Measurements from ENCODE around the gene TANGO6. TPM values are rescaled to one million over a fixed set of nuclear protein-coding genes. Genes with fewer than 3 reads are reported as not detected.
"Not testable (repeated sequence)": the region's sequence is repeated elsewhere in the genome, so short reads cannot be mapped to it uniquely, and the experiment has no call there.

TANGO6 gene
- total and polyA plus RNA-seq, 12 donors: 1.9 to 17.9 (median 10.9) TPM

DNA sequence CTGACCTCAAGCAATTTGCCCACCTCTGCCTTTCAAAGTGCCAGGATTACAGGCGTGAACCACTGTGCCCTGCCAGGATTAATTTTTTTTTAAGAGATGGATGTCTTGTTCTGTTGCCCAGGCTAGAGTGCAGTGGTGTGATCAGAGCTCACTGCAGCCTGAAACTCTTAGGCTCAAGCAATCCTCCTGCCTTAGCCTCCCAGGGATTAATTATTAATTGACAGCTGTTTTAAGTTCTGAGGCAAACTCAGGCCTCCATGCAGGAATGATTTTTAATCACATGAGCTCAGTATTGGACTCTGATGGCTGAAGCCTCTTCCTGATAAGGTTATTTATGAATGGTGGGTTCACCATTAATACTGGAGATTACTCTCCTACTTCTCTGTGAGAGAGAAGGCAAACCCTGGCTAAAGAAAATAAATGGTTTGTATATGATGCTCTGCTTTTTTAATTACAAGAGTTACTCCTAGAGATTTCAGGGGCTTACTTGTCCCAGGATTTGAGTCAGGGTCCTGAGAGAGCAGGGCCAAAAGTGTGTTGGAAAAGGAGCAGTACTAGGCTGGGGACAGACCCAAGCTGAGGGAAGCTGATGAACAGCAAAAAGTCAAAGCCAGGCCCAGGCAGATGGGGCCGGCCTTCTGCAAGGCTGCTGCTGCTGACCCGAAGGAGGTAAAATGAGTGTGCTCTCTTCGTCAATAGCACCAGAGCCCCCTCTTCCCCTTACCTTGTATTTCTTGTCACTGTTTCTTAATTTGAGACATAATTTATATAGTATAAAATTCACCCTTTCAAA lies 205.2 kb downstream of the TANGO6 start:
- 88 to 96% (median 91%) methylated on average over 4 of the region's 4 CpGs for WGBS, 4 donors

DNA sequence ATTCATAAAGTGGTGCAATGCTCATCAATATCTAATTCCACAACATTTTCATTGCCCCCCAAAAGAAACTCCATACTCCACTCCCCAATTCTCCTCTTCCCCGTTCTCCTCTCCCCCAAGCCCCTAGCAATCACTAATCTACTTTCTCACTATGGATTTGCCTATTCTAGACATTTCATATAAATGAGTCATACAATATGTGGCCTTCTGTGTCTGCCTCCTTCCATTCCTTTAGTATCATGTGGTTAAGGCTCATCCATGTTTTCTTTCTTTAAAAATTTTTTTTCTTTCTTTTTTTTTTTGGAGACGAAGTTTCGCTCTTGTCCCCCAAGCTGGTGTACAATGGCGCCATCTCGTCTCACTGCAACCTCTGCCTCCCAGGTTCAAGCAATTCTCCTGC lies 205.8 kb downstream of the TANGO6 start:
- Histone ChIP-seq H3K27me3 (no peaks in the 10 kb centered on the region), H3K4me1 (replicated peaks in 1 of 2) (no peaks in the 10 kb centered on the region), H3K4me3 (no peak overlapping the region), H3K9me3 (replicated peaks in 1 of 3) (no peaks in the 10 kb centered on the region), H3K27ac (no peak overlapping the region), H3K36me3 (replicated peaks in 1 of 2) (no peaks in the 10 kb centered on the region)
- 92 to 97% (median 95%) methylated on average over 5 of the region's 5 CpGs for WGBS, 4 donors
- TF ChIP-seq POLR2A (IDR thresholded peaks at IDR 0.05): no peak
- no peak for DNase-seq
- intact Hi-C loops (cut with DNase I): no loop called here

More for the DNA sequence above, 205.2 kb downstream of the TANGO6 start:
- intact Hi-C loops (cut with DNase I): no loop called here
- no peak for DNase-seq
- H3K27ac ChIP-seq: no peak overlapping the region
- TF ChIP-seq POLR2A (IDR thresholded peaks at IDR 0.05): no peak
- H3K27me3 ChIP-seq: no peaks in the 10 kb centered on the region
- no peaks in the 10 kb centered on the region for H3K9me3 ChIP-seq (replicated peaks in 1 of 3)
- no peaks in the 10 kb centered on the region for H3K36me3 ChIP-seq (replicated peaks in 1 of 2)
- H3K4me3 ChIP-seq: no peak overlapping the region
- no peaks in the 10 kb centered on the region for H3K4me1 ChIP-seq (replicated peaks in 1 of 2)

DNA sequence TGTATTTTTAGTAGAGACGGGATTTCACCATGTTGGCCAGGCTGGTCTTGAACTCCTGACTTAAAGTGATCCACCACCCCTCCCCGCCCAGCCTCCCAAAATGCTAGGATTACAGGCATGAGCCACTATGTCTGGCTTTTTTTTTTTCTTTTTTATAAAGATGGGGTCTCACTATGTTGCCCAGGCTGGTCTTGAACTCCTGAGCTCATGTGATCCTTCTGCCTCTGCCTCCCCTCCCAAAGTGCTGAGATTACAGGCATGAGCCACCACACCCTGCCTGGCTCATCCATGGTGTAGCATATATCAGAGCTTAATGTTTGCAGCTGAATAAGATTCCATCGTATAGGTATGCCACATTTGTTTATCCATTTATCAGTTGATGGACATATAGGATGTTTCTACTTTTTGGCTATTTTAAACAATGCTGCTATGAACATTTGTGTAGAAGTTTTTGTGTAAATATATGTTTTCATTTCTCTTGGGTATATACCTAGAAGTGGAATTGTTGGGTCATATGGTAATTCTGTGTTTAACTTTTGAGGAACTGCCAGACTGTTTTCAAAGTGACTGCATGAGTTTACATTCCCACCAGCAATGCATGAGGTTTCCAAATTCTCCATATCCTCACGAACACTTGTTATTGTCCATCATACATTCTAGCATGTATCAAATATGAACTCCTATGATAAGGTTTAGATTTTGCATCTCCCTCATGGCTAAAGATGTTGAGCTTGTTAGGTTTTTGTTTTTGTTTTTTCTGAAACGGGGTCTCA lies 206.5 kb downstream of the TANGO6 start:
- Histone ChIP-seq H3K9me3 (replicated peaks in 1 of 3) (no peaks in the 10 kb centered on the region), H3K4me3 (no peak overlapping the region), H3K4me1 (replicated peaks in 1 of 2) (no peaks in the 10 kb centered on the region), H3K27me3 (no peaks in the 10 kb centered on the region), H3K36me3 (replicated peaks in 1 of 2) (no peaks in the 10 kb centered on the region), H3K27ac (no peak overlapping the region)
- 92 to 98% (median 95%) methylated on average over 5 of the region's 5 CpGs for WGBS, 4 donors
- intact Hi-C loops (cut with DNase I): no loop called here
- no peak for DNase-seq
- TF ChIP-seq POLR2A (IDR thresholded peaks at IDR 0.05): no peak
- no peak for TF ChIP-seq CTCF (IDR thresholded peaks at IDR 0.05)

- not testable (repeated sequence) for DNase-seq
Measured at GRCh38 chr16:69051517-69051830, 208.1 kb downstream of the TANGO6 start.

GRCh38 chr16:69055008-69055407 lies 211.7 kb downstream of the TANGO6 start:
- Histone ChIP-seq H3K36me3 (replicated peaks in 1 of 2) (no peaks in the 10 kb centered on the region), H3K4me1 (replicated peaks in 1 of 2) (no peaks in the 10 kb centered on the region), H3K27me3 (no peaks in the 10 kb centered on the region), H3K9me3 (replicated peaks in 1 of 3) (no peaks in the 10 kb centered on the region), H3K4me3 (no peak overlapping the region), H3K27ac (no peak overlapping the region)
- intact Hi-C loops (cut with DNase I): no loop called here
- no peak for TF ChIP-seq POLR2A (IDR thresholded peaks at IDR 0.05)
- no peak for TF ChIP-seq CTCF (IDR thresholded peaks at IDR 0.05)
- no peak for DNase-seq
- 92 to 97% (median 95%) methylated on average over 3 of the region's 3 CpGs for whole genome bisulfite sequencing, 4 donors

More at GRCh38 chr16:69051517-69051830, 208.1 kb downstream of the TANGO6 start:
- H3K4me3 ChIP-seq; H3K4me1 ChIP-seq (replicated peaks in 1 of 2); intact Hi-C loops (cut with DNase I); H3K27ac ChIP-seq; H3K36me3 ChIP-seq (replicated peaks in 1 of 2); H3K27me3 ChIP-seq; H3K9me3 ChIP-seq (replicated peaks in 1 of 3): not testable (repeated sequence)
- 94 to 98% (median 95%) methylated on average over 3 of the region's 3 CpGs for WGBS, 4 donors

Measured in adrenal gland (tissue), 12 donors.